Glomerular endothelial cell (primary cell): ENCODE measurements around the gene FILIP1L. TPM values are rescaled to one million over a fixed set of nuclear protein-coding genes. Genes with fewer than 3 reads are reported as not detected.

Experiments used
- DNase-seq: peaks from one replicate; pipeline ENCODE4 v3.0.0-alpha.2; 2011; ENCODE audit warnings: low read depth, low spot score; ENCODE audit errors: extremely low read depth
- total RNA-seq: library from RNA; depleted of rRNA; stranded (reverse); fragments of >200 nt; gene quantifications from 2 replicates; pipeline ENCODE4 v1.2.3, GENCODE V29; 2015

The FILIP1L gene
- total RNA-seq, 1 donor from 2014 or later, result 70.8 TPM

DNA sequence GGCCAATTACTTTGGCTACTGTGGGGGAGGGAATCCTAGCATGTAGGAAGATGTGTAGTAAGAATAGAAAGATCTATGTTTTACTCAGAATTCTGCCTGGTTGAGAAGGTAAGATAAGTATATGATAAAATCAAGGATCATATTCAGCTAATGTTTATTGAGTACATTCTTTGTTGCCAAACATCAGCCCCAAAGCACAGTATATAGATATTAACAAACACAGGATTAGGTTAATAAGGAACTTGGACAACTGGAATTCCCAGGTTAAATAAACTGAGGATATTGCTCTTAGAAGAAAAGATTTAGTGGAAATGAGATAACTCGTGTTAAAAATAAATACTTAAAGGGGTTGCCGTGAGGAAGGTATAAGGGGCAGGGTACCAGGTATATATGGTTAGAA lies 129.6 kb downstream of the FILIP1L start:
- DNase-seq, result no peak

DNA sequence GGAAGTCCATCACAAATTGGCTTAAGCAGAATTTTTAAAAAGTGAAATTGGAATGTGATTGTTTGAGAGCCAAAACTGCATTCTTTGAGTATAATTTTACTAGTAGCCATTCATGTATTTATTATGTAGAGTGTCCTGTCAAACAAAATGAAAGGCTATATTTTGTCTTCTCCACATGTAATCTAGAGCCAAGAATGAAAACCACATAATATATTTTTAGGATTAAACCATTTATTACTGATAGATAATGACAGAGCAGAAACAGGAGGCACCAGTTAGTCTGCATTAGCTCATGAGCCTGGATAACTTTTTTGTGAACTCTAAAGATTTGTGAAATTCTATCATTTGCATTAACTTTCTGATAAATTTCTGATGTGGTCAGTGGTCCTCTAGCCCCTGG lies 130.2 kb downstream of the FILIP1L start:
- DNase-seq, result no peak

DNA sequence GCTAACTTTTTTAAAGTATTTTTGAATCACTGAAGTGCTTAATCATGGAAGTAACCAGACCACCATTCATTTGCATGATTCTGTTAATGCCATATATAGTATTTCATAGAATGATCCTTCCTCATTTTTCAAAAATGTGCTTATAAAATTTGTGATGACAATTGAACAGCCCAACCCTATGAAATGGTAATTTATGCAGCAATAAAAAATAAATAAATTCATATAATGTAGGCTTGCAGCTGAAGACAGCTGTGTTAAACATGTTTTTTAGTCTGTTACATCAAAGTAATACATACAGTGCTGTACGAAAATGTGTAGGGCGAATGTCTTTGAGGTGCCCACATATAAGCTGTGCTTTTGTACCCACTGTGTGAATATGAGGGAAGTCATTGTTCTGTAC lies 131.7 kb downstream of the FILIP1L start:
- DNase-seq, result no peak

DNA sequence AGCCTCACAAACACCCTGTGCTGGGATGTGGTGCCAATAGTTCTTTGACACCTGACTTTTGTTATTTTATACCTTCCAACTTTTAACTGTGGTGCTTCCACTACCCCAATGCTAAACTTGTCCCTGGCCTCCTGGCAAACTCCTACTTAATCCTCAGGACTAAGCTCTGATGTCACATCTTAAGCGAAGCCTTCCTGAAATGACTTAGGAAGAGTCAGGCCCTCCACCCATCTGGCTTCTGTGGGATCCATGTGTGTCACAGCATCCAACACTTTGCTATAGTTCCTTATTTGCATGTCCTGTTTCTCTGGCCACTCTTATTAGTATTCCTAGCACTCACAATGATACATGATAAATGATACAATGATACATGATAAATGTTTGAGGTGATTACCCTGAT lies 133.2 kb downstream of the FILIP1L start:
- DNase-seq, result no peak

DNA sequence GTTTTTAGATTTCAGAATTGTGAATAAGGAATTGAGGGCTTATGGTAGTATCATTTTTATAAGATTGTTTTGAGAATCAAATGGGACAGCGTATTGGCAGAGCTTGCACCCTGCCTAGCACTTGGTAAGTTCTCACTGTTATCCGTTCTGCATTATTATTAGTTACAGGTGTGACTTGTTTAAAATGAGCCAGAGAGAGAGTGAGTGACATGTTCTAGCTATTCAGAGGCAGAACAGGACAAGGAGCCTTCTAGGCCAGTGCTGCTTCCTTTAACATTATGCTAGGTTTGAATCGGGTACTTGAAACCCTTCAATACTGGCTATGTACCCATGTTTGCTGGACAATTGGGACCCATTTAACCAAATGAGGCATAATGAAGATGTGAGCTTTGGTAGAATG lies 133.7 kb downstream of the FILIP1L start:
- DNase-seq, result no peak

DNA sequence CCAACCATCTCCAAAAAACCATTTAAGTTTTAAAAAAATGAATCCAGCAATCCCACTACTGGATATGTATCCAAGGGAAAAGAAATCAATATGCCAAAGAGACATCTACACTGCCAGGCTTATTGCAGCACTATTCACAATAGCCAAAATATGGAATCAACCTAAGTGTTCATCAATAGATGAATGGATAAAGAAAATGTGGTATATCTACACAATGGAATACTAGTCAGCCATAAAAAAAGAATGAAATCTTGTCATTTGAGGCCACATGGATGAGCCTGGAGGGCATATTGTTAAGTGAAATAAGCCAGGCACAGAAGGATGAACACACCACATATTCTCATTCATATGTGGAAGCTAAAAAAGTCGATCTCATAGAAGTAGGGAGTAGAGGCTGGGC lies 136.1 kb downstream of the FILIP1L start:
- DNase-seq, result no peak

DNA sequence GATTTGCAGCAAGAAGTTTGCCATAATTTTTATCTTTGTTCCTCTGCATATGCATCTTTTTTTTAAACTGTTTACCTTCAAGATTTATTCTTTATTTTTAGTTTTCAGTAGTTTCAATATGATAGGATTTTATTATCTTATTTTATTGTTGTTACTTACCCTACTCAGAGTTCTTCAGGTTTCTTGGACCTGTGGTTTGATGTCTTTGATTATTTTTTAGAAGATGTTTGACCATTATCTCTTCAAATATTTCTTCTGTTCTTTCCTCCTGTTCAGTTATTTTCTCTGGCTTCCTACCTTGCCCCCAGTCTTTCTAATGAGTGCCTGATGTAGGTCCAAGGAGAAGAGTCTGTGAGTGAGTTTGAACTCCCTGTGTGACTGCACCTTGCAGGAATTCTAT lies 137.7 kb downstream of the FILIP1L start:
- DNase-seq, result no peak

DNA sequence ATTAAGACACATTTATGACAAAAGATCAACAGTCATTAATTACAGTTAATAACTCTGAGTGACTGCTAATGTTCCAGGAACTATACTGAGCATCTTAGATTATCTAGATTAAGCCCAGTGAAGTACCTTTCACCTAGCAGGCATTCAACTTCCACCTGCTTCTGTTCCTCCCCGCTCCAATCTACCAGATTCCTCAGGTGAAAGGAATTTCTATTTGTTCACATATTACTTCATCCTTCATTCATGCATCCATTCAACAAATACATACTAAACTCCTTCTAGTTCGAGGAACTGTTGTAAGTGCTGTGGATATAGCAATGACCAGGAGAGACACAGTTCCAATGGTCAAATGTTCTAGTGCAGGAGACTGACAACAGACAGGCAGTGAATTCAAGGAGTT lies 139.3 kb downstream of the FILIP1L start:
- DNase-seq, result no peak

DNA sequence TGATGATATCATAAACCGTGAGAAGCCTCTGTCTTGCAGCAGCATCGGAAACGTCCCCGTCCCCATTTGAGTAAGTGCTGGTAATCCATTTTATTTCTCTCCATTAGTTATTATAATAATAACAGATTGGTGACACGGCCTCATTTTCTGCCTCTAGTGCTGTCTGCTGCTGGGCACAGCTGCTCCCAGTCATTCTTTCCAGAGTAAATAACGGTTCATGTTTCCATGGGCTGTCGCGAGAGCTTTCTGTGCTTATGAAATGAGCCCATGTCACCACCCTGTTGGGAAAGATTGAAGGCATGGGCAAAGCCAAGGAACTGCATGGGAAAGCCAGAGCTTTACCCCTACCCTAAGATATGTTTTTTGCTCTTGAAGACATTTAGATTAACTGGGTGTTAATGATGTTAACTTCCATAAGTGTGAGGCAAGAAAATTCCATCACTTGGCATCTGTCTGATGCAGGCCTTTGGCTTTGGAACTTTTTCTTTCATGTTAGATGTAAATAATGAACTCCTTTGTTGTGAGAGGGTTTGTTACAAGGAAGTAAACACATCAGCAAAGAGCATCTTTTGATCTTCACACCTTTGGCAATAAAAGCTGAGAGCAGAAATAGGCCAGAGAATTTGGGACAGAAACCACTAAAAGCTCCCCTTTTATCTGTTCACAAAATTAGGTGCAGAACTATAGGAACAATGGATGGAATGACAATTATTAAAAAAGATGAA lies 141.8 kb downstream of the FILIP1L start:
- DNase-seq, result no peak

DNA sequence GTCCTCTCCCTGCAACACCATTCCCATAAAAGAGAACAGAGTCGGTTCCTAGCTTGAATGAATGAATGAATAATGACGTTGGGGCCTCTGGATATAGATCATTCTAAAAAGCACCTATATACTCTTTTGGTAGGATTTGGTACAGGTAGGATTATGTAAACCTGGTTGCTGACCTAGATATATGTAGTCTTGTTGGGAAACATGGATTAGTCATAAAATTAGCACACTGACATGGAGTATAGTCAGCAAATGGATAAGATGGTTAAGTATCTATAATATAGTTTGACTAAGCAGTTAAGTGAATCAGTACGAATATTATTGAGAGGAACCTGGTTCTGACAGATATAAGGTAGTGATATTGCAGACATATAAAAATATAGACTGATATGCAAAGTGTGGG lies 142.5 kb downstream of the FILIP1L start:
- no peak for DNase-seq

DNA sequence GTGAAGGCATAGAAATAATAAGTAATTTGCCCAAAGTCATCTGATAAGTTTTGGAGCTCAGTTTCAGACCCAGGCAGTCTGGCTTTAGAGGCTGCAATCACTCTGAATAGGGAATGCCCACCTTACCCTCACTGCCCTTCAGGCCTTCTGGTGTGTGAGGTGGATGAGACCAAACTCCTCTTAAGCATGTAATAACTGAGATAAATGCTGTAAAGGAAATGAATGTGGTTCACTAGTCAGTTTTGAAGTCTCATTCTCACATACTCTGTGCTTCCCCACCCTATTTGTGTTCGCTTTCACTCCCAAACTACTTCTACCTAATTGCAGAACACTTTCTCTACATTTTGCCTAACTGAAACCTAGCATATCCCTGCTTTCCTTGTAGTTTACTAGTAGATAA lies 144.1 kb downstream of the FILIP1L start:
- DNase-seq, result no peak

DNA sequence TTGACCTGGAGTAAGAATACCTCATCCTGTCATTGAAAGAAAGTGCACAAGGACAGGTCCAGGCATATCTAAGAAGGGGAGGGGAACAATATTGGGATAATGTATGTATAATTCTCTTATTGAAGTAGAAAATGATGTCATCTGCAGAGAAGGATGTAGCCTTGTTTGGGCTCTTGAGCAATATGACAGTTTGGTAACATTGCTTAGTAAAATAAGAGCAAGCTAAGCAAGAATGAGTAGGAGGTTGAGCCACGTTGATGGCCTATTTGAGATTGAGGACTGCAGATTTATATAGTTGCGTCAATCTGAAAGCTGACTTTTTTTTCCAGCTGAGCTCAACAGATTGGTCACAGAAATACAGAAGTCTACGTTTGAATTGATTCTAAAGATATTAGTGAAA lies 145.2 kb downstream of the FILIP1L start:
- DNase-seq, result no peak

DNA sequence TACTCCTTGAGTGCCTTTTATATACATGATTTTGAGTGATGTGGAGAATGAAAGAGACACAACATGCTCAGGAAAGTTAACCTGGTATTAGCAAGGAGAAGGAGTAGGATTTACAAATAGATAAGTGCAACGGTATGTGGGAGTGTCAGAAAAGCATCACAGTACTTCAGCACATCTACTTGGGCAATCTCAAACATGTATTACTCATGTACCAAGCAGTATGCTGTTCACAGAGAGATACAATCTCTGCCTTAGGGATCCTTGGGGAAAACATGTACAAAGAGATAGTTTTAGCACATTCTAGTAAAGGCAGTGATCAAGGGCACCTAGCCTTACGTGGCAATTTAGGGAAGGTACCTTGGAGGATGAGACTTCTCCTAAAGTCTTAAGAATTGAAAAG lies 146.5 kb downstream of the FILIP1L start:
- no peak for DNase-seq

DNA sequence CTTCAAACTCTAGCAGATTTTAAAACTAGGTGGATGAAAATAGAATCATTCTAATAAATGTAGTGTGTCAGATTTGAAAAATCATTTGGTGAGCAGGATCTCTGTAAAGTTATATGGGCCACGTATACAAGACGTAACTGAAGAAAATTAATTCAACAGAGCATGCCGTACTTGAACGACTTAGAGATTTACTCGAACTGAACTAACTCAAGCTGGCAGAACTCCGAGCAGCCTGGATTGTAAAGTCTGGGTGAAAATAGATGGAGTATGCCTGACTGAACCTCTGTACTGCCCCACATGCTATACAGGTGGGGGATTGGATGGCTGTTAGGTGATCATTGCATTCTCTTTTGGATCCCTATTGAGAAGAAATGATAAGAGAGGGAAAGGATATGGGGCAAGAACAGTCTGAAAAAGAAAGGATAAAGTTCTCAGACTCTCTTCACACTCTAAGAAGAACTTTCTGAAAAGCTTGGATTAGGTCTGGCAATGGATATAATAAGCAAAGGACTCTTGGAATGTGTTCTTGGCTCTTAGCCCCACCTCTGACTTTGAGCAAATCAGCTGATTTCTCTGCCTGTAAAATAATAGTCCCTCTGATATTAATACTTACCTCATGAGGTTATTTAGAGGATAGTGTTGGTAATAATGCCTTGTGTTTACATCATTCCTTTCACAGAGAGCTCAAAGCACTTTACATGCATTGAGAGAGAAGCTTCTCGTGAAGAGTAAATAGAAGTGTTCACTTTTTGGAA lies 147.5 kb downstream of the FILIP1L start:
- no peak for DNase-seq

DNA sequence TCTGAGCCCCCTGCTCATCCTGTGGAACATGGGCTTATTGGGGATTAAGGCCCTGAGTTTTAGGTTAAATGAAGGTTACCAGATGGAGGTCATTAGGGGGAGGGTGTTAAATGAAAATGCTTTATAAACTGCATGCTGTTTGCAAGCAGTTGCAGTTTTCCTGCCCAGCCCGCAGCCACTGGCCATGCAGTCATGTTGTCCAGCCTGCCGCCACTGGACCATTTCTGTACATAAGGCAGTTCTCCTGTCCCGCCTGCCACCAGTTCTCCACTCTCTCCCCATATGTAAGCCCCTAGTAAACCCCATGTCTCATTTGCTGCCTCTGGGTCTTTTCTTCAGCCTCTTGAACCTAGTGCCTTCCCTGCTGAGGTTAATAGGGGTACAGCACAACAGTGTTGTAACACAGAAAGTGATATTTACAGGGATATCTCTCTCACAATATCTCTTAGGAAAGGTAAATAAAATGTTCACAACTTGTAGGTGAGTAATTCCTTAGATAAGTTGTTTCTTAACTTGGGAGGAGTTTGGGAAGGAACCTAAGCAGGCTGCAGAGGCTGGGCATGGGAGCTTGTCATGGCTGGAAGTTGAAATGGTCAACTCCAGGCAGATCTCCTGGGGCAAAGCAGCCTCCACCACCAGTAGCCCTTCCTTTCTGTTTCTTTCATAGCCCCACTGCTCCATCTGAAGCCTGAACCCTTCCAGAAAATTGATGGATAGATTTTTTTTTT lies 148.5 kb downstream of the FILIP1L start:
- DNase-seq, result no peak

DNA sequence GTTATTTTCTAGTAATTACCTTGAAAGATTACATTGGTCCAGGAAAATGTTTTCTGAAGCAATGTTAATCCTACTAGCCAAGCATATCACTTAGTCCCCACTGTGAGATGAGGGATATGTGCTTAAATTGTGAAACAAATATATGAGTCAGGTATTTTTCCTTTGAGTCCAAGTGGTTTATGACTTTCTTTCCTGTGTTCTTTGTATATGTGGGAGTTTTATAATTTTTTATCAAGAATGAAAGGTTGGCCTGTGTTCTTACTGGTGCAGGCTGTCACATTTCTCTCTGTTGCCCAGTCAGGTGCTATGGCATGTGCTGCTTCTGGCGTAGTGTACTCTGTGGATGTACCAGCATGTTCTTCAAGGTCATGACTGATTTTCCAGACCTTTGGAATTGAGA lies 149.2 kb downstream of the FILIP1L start:
- DNase-seq, result peak; percentile 7

DNA sequence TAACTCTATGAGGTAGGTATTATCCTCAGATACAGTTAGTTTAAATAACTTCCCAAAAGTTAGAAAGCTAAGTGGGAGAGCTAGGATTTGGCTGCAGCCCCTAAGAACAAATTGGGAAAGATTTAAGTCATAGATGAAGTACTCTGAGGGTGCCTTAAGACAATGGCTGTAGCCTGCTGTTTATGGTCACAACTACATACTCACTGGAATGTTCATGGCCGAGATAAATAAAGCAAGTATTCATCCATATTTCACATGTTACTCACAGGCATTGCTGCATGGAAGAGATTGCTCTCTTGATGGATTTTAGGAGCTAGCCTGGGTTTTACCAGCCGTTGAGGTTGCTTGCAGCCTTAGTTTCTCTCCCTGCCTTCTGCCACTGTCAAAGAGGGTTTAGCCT lies 151.6 kb downstream of the FILIP1L start:
- DNase-seq, result no peak

DNA sequence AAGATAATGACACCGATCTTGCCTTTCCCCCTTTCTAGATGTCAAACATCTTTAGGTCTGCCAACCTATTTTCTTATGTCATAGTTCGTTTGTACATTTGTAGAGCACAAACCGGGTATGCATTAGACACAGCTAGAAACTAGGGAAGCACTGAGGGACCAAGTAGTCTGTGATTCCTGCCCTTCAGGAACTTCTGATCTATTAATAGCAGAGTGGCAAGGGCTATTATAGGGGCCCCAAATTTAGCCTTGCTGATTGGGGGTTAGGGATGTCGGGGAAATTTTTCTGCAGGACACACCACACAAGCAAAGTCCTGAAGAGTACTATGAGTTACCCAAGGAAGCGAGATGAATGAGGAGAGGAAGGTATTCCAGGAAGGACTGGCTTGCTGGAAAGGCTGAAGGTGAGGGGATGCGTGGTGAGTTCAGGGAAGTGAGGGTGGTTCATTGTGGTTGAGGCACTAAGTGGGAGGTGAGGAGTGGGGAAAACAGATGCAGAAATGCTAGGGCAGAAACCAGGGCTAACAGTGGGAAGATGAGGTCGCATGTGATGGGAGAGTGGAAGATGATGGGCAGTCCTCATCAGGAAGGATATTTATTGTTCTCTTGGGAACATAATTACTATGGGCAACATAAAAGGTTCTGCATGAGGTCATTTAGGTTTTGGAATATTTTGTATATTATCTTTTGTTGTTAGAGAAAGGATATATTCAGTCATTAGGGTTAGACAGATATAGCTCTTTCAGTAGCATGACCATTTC lies 152.4 kb downstream of the FILIP1L start:
- DNase-seq, result no peak

DNA sequence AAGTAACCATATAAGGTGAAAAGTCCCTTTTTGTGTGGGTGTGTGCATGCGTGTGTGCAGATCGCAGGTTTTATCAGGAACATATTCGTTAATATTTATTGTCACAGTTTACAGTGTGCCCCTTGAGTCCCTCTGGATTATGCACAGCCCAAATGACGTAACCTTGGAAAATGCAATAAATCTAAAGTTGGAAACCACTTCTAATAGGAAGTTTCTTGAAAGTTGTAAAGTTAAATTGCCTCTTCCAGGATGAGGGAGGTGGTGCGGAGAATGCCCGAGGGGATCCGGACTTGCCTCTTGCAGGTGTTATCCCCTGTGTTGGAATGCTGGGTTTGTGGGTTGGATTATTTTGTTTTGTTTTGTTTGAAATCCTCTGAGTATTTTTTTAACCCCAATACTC lies 153.4 kb downstream of the FILIP1L start:
- no peak for DNase-seq

DNA sequence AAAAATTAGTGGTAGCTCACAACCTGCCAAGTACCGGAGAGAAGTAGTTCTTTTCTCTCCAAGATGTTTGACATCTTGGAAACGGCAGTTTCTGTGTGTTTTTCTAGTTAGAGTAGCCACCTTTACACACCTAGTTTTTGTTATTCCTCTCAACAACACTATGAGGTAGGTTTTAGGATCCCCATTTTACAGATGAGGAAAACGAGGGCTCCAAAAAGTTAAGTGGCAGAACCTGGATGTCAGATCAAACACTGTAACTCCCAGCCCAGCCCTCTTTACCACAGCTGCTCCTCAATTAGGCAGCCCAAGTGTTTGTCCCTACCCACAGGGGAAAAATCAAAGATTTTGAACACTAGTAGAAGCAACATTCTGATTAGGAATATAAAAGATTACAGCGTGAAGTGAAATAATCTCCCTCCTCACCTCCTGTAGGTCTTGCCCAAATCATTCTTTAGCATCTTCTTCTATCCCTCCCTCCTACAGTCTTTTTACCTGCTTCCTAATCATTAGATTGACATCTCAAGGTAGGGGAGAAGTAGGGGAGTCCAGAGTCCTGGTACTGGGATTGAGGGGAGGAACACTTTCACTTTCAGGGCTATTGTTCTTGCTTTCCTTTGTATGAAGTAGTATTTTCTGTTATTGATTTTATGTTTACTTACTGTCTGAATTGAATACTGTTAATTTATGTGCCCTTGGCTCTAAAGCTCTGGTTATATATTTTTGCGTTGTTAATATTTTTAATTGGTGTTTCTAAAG lies 154.0 kb downstream of the FILIP1L start:
- no peak for DNase-seq
